HCT116 (cell line): ENCODE measurements around the gene NUP188. TPM values are rescaled to one million over a fixed set of nuclear protein-coding genes. Genes with fewer than 3 reads are reported as not detected.

Experiments
- ATAC-seq: fragments of 200-7000 bp; cut with Tn5 transposase; 2 replicates; pipeline ENCODE4 v1.9.1; 2020; ENCODE audit warnings: mild to moderate bottlenecking, moderate library complexity
- BruUV-seq: library from RNA; stranded (reverse); fragments of 400-500 nt; replicated peaks from 2 replicates; lab custom pipeline; 2021; lab: Mats Ljungman, UMichigan
- CTCF ChIA-PET: fragments of 300-600 bp; sonication (Branson Sonifier 250); formaldehyde crosslinking; loops from one replicate; lab custom pipeline; 2021; ENCODE audit warnings: antibody characterized with exemption; lab: Charles Lee
- POLR2A ChIA-PET: fragments of 300-600, 350-600 bp; sonication (Branson Sonifier 250); formaldehyde crosslinking; loops from one replicate; lab custom pipeline; 2021; ENCODE audit warnings: antibody characterized with exemption; lab: Charles Lee
- RAD21 ChIA-PET, 2 experiments: fragments of 300-600 bp; sonication (Branson Sonifier 250); formaldehyde crosslinking; loops; one replicate each; lab custom pipeline; 2023; ENCODE audit warnings: low total read pairs in 2 of 2; ENCODE audit not compliant: uncharacterized antibody in 2 of 2, unreplicated experiment in 2 of 2, low non-redundant PET in 1 of 2; lab: Charles Lee
- DNase-seq: peaks from one replicate; pipeline ENCODE4 v3.0.0-alpha.2; 2010; ENCODE audit warnings: low read depth, low spot score
- H2AFZ ChIP-seq: fragments of 200-600 bp; shearing (Covaris generic), sonication (generic); 2 replicates; pipeline ENCODE4 v1.6.1; 2017; ENCODE audit warnings: low read depth, mixed run types, mixed read lengths, antibody characterized with exemption, low read length; ENCODE audit not compliant: poor library complexity, severe bottlenecking
- H3K27ac ChIP-seq: 2 replicates; pipeline ENCODE4 v1.5.1; 2012; ENCODE audit warnings: low read depth, low read length
- H3K27me3 ChIP-seq: fragments of 200-600 bp; sonication (generic); 2 replicates; pipeline ENCODE4 v1.6.1; 2016; ENCODE audit warnings: mixed run types, low read length, mixed read lengths; ENCODE audit not compliant: insufficient read depth
- H3K36me3 ChIP-seq, 2 experiments: fragments of 200-500 bp in 1 of 2; fragments of 200-600 bp in 1 of 2; sonication (Bioruptor generic) in 1 of 2; sonication (generic) in 1 of 2; 2 replicates each; pipeline versions ENCODE4 v1.5.1 to v1.6.1; 2014 to 2016; ENCODE audit warnings: low read length in 2 of 2, inconsistent platforms in 1 of 2, mixed read lengths in 1 of 2, mixed run types in 1 of 2; ENCODE audit not compliant: insufficient read depth in 2 of 2, control insufficient read depth in 1 of 2
- H3K4me1 ChIP-seq, 2 experiments: fragments of 200-600 bp in 1 of 2; sonication (generic) in 1 of 2; 2 replicates each; pipeline versions ENCODE4 v1.5.1 to v1.6.1; 2012 to 2017; ENCODE audit warnings: low read length in 2 of 2, inconsistent platforms in 1 of 2, mild to moderate bottlenecking in 1 of 2, mixed read lengths in 1 of 2, mixed run types in 1 of 2, moderate library complexity in 1 of 2; ENCODE audit not compliant: insufficient read depth in 2 of 2, control insufficient read depth in 1 of 2
- H3K4me2 ChIP-seq: fragments of 200-600 bp; sonication (generic); 2 replicates; pipeline ENCODE4 v1.6.1; 2017; ENCODE audit warnings: mixed run types, low read length, mixed read lengths
- H3K4me3 ChIP-seq, 2 experiments: fragments of 200-600 bp in 1 of 2; sonication (generic) in 1 of 2; replicated peaks in 1 of 2; 2 replicates each; pipeline ENCODE4 v1.5.1; 2011 to 2016; ENCODE audit warnings: low read length in 2 of 2, control low read depth in 1 of 2, low read depth in 1 of 2, mild to moderate bottlenecking in 1 of 2, mixed read lengths in 1 of 2, mixed run types in 1 of 2
- H3K79me2 ChIP-seq: fragments of 200-600 bp; sonication (generic); 2 replicates; pipeline ENCODE4 v1.6.1; 2017; ENCODE audit warnings: mild to moderate bottlenecking, mixed run types, low read length, moderate library complexity, mixed read lengths; ENCODE audit not compliant: insufficient read depth
- H3K9ac ChIP-seq: fragments of 200-600 bp; sonication (generic); 2 replicates; pipeline ENCODE4 v1.6.1; 2016; ENCODE audit warnings: low read length, mixed read lengths
- H3K9me2 ChIP-seq: fragments of 200-600 bp; sonication (generic), shearing (Covaris generic); 2 replicates; pipeline ENCODE4 v1.6.1; 2017; ENCODE audit warnings: mixed run types, mild to moderate bottlenecking, moderate library complexity; ENCODE audit not compliant: insufficient read depth
- H3K9me3 ChIP-seq, 2 experiments: fragments of 200-500 bp in 1 of 2; fragments of 200-600 bp in 1 of 2; sonication (Bioruptor generic) in 1 of 2; sonication (generic) in 1 of 2; 2 replicates each; pipeline ENCODE4 v1.6.1; 2014 to 2017; ENCODE audit warnings: low read length in 2 of 2, mixed read lengths in 2 of 2, inconsistent platforms in 1 of 2, low read depth in 1 of 2, mild to moderate bottlenecking in 1 of 2, mixed run types in 1 of 2, moderate library complexity in 1 of 2; ENCODE audit not compliant: control insufficient read depth in 1 of 2, insufficient read depth in 1 of 2
- H4K20me1 ChIP-seq: fragments of 200-600 bp; sonication (generic), shearing (Covaris generic); 2 replicates; pipeline ENCODE4 v1.6.1; 2017; ENCODE audit warnings: mixed run types, mild to moderate bottlenecking, moderate library complexity; ENCODE audit not compliant: insufficient read depth
- ATF3 ChIP-seq: IDR thresholded peaks from 2 replicates; pipeline ENCODE4 v1.6.1; 2012
- CEBPB ChIP-seq: IDR thresholded peaks from 2 replicates; pipeline ENCODE4 v1.6.1; 2012; ENCODE audit warnings: low read depth
- CTCF ChIP-seq, 3 experiments: fragments of 200-600 bp in 1 of 3; sonication (generic) in 1 of 3; IDR thresholded peaks in 2 of 3; conservative IDR thresholded peaks in 1 of 3; 2 replicates each; pipeline ENCODE4 v1.5.1; 2012 to 2017; ENCODE audit warnings: low read depth in 2 of 3, low read length in 2 of 3, antibody characterized with exemption in 1 of 3, borderline replicate concordance in 1 of 3, control low read depth in 1 of 3, mild to moderate bottlenecking in 1 of 3, mixed read lengths in 1 of 3, mixed run types in 1 of 3, moderate library complexity in 1 of 3; ENCODE audit not compliant: insufficient read depth in 1 of 3
- EZH2 ChIP-seq: fragments of 200-600 bp; sonication (generic); IDR thresholded peaks from 2 replicates; pipeline ENCODE4 v1.6.1; 2017; ENCODE audit warnings: antibody characterized with exemption, mixed run types
- EZH2phosphoT487 ChIP-seq: fragments of 200-600 bp; IDR thresholded peaks from 2 replicates; pipeline ENCODE4 v1.6.1; 2018; ENCODE audit warnings: antibody characterized with exemption, borderline replicate concordance
- FOSL1 ChIP-seq: IDR thresholded peaks from 2 replicates; pipeline ENCODE4 v1.6.1; 2012; ENCODE audit warnings: low read depth
- JUND ChIP-seq: IDR thresholded peaks from 2 replicates; pipeline ENCODE4 v1.6.1; 2012
- MAX ChIP-seq: IDR thresholded peaks from 2 replicates; pipeline ENCODE4 v1.6.1; 2012
- POLR2A ChIP-seq: IDR thresholded peaks from 2 replicates; pipeline ENCODE4 v1.7.0; 2011; ENCODE audit warnings: borderline replicate concordance; ENCODE audit not compliant: insufficient read depth, insufficient read length; ENCODE audit errors: extremely low read depth
- POLR2AphosphoS5 ChIP-seq: IDR thresholded peaks from 2 replicates; pipeline ENCODE4 v1.6.1; 2011; ENCODE audit warnings: mild to moderate bottlenecking, low read depth, low read length, moderate library complexity
- RAD21 ChIP-seq: IDR thresholded peaks from 2 replicates; pipeline ENCODE4 v1.6.1; 2012; ENCODE audit warnings: low read depth, mild to moderate bottlenecking
- REST ChIP-seq: IDR thresholded peaks from 2 replicates; pipeline ENCODE4 v1.6.1; 2012; ENCODE audit warnings: low read depth
- SIN3A ChIP-seq: IDR thresholded peaks from 2 replicates; pipeline ENCODE4 v1.6.1; 2012; ENCODE audit warnings: low read depth
- SP1 ChIP-seq: IDR thresholded peaks from 2 replicates; pipeline ENCODE4 v1.6.1; 2012; ENCODE audit warnings: low read depth
- SRF ChIP-seq: IDR thresholded peaks from 2 replicates; pipeline ENCODE4 v1.6.1; 2012; ENCODE audit warnings: low read depth
- YY1 ChIP-seq: IDR thresholded peaks from 2 replicates; pipeline ENCODE4 v1.6.1; 2011; ENCODE audit warnings: low read length, low read depth, moderate library complexity, mild to moderate bottlenecking; ENCODE audit not compliant: insufficient replicate concordance; ENCODE audit errors: extremely low read depth
- ZBTB33 ChIP-seq: IDR thresholded peaks from 2 replicates; pipeline ENCODE4 v1.6.1; 2011; ENCODE audit warnings: mild to moderate bottlenecking, low read length, moderate library complexity; ENCODE audit not compliant: insufficient replicate concordance; ENCODE audit errors: extremely low read depth
- ZFX ChIP-seq: fragments of 450-650 bp; IDR thresholded peaks from 2 replicates; pipeline ENCODE4 v1.6.1; 2017
- ZNF274 ChIP-seq: fragments of 200-500 bp; sonication (Bioruptor generic); IDR thresholded peaks from 2 replicates; pipeline ENCODE4 v1.6.1; 2014; ENCODE audit warnings: mild to moderate bottlenecking, low read depth, low read length, inconsistent platforms
- intact Hi-C: fragments of 100-400 bp; cut with micrococcal nuclease; formaldehyde crosslinking; loops from 2 replicates; pipeline ENCODE4 v1.10.0; 2022
- total RNA-seq: library from RNA; stranded (reverse); gene quantifications from one replicate; pipeline ENCODE4 v1.2.1, GENCODE V29; 2021; ENCODE audit not compliant: unreplicated experiment

Gene NUP188
- total RNA-seq, 1 experiment from 2014 or later = 115 TPM

GRCh38 chr9:129038109-129038852, 90.8 kb downstream of the NUP188 start:
- H3K27me3 ChIP-seq = no peaks in the 10 kb centered on the region
- ChIA-PET RAD21 (no interaction called here), POLR2A (no interaction called here)
- no peak overlapping the region for H3K9ac ChIP-seq
- H2AFZ ChIP-seq = no peak overlapping the region
- H3K9me3 ChIP-seq = no peaks in the 10 kb centered on the region
- peaks cover 5% of the 10 kb centered on the region; the same call in 1 of the 2 replicates for H3K79me2 ChIP-seq
- no peak for DNase-seq
- H3K27ac ChIP-seq = no peak overlapping the region
- BruUV-seq = no TSS peak
- H3K4me3 ChIP-seq = 0 out of 4 replicates have a peak overlapping the region, but pooled peaks of 1 of the 2 experiments have one; percentile 99
- no peak for ATAC-seq
- H3K36me3 ChIP-seq = peaks cover 0 to 4% of the 10 kb centered on the region in 2 experiments; a peak in 1 of 4 replicates
- H4K20me1 ChIP-seq = no peaks in the 10 kb centered on the region
- peaks cover 9 to 20% of the 10 kb centered on the region in 2 experiments; a peak in 2 of 4 replicates for H3K4me1 ChIP-seq
- peak overlapping the region; percentile 83; the same call in 1 of the 2 replicates for H3K4me2 ChIP-seq
- intact Hi-C loops = no loop called here
- TF ChIP-seq POLR2AphosphoS5 (no peak), ZFX (no peak), RAD21 (no peak), EZH2 (no peak), YY1 (no peak), ZNF274 (no peak), CEBPB (no peak), JUND (no peak), ZBTB33 (no peak), POLR2A (no peak), MAX (no peak), CTCF (IDR thresholded peaks at IDR 0.05 in 2 of 3, conservative IDR thresholded peaks at IDR 0.05 in 1 of 3; ENCODE audit: borderline replicate concordance in 1 of 3, insufficient read depth in 1 of 3, low read depth in 2 of 3, low read length in 2 of 3) (no peak), EZH2phosphoT487 (no peak), SIN3A (no peak), SRF (no peak), ATF3 (no peak), FOSL1 (no peak), SP1 (no peak), REST (no peak)
- TF ChIP-seq, all 23 proteins: peak for 0
- CTCF ChIA-PET = interaction anchor here (1.7 kb wide), 1 partner anchor 10 kb away, joined by 7 read pairs; the partner anchor contains the start of gene SH3GLB2
- no peaks in the 10 kb centered on the region for H3K9me2 ChIP-seq
